Cerebellar cortex (tissue), 1 donor: Measurements from ENCODE around the gene NAP1L5.
A peak's percentile ranks its signal among the peaks of the same experiment; 100 is the strongest.

ENCODE experiments used
- DNase-seq: peaks from one replicate; pipeline ENCODE4 v3.0.0-alpha.2; 2015; ENCODE audit warnings: low spot score

The NAP1L5 gene

DNA sequence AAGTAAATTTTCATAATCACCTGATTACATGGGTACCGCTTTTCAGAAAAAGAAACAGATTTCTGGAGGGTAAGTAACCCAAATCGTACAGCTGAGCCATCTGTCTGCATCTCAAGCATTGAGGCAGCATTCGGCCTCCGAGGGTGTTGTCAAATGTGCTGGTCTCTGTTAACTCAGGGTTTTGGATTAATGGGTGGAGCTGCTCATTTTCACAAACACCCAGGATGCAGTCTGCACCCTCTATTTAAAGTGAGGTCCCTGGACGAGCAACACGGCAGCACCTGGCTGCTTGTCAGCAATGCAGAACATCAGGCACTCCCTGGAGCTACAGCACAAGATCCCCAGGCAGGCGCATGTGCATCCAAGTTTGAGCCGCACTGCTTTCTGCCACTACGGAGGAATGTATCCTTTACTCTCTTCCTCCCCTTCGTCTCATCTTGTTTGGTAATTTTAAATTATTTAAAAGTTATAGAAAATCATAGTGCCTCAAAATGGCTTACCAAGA is 24.7 kb upstream of the NAP1L5 start:
- DNase-seq, result peak; percentile 59

DNA sequence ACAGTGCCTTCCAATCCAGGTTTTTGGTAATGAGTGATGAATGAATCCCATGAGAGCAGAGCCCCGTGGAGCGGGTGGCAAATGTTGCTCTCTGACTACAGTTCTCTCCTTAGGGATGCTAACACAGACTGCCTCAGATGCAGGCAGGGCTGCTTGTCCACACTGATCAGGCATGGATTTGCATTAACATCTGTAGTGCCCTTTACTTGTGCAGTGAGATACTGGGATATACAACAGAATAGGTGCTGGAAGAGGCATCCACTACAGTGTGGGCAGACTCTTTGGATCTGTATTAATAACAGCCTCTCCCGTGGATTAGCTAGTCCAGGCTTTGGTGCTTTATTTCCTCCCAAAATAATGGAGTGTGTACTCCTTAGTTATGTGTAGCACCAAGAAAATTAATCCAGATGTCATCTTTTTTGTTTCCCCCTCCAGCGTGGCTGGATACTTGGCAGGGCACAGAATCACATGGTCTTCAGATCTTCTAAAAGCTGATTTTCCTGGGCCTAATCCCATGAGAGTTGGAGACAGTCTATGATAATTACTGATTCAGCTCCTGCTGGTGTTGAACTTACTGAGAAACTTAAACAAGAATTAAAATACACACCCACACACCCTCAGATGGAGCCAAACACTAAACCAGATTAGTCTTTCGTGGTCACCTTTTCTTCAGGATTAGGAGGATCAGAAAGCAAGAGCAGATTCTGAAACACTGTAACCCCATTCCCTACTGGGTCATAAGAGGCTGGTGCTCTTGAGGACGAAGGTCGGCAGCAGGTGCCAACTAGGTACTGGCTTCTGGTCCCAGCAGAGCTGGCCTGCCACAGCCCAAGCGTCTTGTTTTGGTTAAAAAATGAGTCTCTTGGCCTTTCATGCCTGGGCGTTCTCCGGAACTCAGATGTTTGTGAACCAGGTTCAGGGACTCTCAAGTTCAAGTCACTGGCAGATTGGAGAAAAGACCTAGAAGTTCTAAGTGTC is 23.1 kb upstream of the NAP1L5 start:
- DNase-seq, result peak; percentile 11

DNA sequence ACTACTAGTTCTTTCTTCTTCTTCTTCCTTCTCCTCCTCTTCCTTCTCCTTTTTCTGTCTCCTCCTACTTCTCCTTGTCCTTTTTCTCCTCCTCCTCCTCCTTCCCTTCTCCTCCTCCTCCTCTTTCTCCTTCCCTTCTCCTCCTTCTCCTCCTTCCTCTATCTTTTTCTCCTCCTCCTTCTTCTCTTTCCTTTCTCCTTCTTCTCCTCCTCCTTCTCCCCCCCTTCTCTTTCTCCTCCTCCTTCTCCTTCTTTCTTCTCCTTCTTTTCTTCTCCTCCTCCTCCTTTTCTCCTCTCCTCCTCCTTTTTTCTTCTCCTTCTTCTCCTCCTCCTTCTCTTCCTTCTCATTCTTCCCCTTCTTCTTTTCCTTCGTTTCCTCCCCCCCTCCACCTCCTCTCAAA is 21.8 kb upstream of the NAP1L5 start:
- DNase-seq, result no peak

DNA sequence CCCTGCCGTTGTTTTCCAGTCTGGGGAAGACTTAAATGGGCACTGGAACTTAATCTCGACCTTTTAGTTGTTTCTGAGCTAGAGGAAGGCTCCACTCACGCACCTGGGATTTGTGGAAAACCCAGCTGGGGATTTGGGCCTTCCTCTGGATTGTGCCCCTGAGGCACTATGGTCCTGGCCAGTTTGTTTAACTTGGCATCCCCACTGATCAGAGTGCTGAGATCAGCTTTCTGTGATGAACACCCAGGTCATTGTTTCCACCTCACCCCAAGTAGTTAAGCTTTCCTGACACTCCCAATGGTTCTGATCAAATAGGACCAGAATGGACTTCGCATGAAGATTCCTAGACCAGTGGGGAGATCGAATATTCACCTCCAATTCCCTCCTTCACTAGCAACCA is 20.5 kb upstream of the NAP1L5 start:
- no peak for DNase-seq

DNA sequence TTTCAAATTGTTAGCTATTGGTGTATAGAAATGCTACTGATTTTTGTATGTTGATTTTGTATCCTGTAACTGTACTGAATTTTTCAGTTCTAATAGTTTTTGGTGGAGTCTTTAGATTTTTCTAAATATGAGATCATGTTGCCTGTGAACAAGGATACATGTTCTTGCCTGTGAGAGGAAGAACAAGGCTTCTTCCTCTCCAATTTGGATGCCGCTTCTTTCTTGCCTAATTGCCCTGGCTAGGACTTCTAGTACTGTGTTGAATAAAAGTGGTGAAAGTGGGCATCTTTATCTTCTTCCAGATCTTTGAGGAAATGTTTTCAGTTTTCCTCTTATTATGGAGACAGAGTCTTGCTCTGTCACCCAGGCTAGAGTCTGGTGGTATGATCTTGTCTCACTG is 16.2 kb upstream of the NAP1L5 start:
- peak; percentile 5 for DNase-seq

DNA sequence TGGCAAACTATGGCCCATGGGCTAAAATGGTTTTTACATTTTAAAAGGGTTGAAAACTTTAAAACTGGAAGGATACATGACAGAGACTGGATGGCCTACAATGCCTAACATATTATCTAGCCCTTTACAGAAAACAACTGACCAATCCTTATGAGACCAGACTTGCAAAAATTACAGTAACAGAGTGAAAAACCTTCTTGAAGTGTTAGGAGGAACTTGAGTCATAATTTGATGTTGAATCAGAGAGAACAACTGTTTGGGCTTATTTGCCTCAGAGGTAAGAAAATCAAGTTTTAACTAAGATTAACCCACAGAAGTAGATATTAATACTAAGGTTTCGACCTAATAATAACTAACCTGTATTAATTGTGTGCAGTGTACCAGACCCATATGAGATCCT is 12.4 kb upstream of the NAP1L5 start:
- DNase-seq, result no peak

DNA sequence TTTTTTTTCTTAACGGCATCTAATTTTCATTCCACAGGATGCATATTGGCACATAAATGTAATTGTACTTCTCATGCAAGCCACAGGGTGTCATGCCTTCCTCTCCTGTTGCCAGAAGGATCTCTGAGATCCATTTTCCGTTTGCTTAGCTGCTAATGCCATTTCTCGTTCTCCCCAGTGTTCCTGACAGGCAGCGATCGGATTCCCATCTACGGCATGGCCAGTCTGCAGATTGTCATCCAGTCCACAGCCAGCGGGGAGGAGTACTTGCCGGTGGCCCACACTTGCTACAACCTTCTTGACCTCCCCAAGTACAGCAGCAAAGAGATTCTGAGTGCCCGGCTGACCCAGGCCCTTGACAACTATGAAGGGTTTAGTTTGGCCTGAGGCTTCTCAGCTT is 8.9 kb upstream of the NAP1L5 start:
- DNase-seq, result peak; percentile 90

DNA sequence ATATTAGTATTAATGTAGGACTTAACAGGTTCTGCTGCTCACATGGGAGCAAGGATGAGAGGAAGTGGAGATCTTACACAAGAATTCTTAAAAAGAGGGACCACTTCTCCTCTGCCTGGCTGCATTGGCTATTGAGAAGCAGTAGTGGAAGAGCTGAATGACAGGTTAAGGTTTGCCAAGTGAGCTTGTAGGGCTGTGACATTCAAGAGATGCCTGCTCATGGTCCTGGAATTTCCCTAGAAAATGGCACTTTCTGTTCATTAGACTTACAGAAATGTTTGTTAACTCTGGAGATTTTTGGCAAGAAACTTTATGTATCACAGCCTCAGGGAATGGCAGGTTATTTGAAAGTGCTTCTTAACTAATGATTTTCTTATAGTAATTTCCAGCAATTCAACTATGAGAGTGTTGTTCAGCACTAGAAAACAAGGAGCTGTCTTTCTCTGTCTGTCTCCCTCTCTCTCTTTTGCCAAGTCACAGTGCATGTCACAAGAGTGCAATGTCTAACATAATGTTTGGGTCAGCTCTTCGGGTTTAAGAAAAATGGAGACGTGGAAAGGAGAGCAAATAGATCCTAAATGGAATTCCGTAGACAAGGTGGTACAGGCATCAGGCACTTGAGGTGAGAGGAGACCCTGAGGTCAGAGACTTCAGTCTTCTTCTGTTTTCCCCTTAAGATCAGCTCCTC is 8.3 kb upstream of the NAP1L5 start:
- no peak for DNase-seq

DNA sequence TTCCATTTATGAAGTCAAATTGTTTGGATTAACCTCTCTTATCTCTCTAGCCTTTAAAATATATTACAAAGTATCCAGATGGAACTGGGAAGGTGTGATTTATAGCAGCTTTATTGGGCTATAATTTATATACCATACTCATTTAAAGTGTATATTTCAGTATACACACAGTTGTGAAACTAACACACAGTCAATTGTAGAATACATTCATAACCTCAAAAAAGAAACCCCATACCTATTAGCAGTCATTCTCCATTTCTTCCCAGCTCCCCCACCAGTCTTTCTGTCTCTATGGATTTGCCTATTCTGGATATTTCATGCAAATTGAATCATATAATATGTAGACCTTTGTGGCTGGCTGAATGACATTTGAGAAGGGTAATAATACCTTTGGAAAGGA is 7.6 kb upstream of the NAP1L5 start:
- DNase-seq, result no peak

DNA sequence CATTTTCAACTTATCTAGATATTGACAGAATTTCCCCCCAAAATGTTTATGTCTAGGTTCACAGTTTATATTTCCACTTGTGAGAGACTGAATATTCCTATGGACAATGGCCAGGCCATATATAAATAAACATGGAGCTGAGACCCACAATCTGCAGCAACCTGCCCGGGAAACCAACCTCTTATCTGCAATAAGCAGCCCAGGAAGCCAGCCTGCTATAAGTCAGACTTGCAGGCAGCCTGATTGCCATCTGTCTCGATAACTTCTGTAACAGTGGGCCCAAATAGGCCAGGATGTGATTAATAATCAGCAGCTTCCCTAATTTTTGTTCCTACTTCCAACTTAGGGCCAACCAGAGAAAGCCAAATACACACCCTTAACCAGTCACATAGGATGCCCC is 5.2 kb upstream of the NAP1L5 start:
- no peak for DNase-seq

DNA sequence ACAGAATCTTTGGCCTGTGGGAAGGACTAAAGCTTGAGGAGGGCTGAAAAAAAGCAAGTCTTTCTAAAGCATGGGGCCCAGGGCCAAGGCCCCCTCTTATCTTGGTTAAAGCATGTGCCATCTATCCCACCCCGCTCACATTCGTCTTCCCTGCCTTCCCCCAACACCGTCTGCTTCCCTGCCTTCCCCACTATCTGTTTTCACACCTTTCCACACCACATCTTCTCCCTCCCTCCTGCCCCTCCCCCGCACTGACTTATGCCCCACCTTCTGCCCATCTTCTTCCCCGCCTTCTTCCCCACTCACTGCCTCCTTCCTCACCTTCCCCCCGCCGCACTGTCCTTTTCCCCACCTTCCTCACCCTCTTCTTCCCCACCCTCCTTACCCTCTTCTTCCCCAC is 890 bp upstream of the NAP1L5 start:
- no peak for DNase-seq

DNA sequence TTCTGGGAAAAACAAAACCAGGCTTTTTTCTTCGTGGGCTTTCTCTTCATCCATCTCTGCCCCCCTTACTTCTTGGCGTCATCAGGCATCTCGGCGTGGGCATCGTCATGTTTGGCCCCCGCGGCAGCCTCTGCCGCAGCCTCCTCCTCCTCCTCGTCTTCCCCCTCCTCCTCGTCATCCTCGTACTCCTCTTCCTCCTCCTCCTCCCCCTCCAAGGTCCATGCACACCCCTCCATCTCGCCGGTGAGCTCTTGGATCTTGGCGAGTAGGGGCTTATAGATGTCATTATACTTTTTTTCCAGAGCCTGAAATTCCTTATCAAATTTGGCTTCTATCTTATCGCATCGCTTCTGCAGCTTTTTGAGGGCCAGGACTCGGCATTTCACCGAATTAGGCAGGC is 488 bp downstream of the NAP1L5 start:
- DNase-seq, result peak; percentile 45

DNA sequence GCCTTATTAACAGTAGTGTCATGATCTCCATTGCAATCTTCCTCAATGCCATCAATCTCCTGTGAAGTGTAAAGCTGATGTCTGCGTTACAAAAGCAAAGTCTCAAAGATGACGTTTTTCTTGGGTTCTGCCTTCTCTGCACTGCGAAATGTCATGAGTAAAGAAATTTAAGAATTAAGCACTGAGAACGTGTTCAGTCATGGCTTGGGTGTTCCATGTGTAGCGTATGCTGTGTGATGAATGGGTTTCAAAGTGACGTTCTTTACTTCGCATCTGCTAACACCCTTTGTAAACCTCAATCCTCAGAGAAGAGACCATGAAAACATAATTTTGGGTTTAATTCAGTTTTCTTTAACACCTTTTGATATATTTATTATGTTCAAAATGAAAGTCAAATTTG is 999 bp downstream of the NAP1L5 start:
- DNase-seq, result peak; percentile 39

DNA sequence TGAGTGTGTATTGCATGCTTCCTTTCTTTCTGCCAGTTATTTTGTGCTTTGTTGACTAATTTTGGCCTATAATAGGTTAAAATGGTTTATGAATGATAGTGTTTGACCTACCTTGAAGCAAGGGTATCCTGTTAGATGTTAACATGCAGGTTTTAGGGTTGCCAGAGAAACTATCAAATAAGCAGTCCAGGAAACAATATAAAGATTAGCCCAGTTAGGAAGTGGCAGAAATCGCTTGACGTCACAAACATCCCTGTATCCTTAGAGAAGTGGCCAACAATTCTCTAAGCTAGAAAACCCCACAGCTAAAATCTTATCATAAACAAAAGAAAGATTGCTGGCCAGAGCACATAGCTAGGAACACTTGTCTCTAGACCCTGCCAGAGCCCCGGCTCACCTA is 3.8 kb downstream of the NAP1L5 start:
- DNase-seq, result peak; percentile 46

DNA sequence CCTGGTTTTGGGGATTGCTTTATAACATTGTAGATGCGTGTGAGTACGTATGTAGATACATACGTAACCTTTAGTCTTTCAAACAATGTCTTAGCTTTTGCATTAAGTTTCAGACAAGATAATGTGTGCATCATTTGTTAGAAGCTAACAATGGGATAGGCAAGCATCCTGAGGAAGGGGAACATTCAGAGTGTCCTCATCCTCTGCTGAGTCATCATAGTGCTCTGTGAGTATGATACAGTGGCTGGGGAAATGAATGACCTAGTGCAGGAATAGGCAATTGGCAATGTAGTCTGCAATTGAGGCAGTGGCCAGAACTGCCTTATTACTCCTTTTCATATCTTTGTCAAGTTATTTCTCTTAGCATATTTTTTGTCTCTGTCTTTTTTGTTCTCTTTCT is 7.3 kb downstream of the NAP1L5 start:
- no peak for DNase-seq

DNA sequence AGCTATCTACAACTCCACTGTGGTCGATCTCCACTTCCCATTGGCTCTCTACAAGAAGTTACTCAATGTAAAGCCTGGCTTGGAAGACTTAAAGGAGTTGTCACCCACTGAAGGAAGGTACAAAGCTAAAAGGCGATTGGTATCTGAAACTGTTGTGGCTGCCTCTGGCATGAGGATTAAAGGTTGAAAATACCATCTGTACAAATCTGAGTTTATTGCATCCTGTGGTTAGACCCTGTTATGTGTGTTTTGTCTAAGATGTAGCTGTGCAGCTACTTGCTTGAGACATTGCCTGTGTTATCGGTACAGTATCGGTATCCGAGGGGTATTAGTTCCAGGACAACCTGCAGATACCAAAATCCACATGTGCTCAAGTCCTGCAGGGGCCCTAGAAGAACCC is 16.4 kb downstream of the NAP1L5 start:
- DNase-seq, result no peak

DNA sequence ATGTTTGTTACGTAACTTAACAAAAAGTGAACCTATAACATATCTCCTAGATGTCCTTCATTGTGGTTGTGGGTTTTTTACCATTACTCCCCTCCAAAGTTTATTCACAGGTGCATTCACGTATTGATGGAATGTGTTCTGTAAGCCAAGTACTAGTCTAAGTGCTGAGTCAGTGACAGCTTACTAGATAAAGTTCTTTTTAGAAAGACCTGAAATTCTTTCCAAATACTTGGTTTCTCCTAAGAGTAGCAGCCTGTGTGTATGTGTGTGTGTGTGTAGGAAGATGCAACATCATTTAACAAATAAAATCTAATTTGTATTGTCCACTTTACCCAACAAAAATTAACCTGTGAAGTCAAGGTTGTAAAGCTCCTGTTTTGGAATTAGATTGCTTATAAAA is 22.1 kb downstream of the NAP1L5 start:
- DNase-seq, result no peak

DNA sequence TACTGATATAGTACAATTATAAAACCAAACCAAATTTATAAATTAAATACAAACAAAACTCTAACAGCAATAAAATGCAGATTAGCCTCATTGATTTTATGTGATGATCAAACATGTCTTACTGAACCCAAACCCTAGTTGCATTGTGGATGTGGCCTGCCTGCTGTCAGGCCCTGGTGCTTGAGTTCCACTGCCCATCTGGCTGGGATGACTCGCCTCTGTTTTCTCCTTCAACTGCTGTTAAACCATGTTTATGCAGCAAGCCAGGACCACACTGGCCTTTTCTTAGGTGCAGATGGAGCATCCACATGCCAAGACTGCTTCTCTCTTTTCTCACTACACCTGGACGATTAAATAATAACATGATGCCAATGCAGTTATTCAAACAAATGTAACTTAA is 22.6 kb downstream of the NAP1L5 start:
- peak; percentile 23 for DNase-seq

DNA sequence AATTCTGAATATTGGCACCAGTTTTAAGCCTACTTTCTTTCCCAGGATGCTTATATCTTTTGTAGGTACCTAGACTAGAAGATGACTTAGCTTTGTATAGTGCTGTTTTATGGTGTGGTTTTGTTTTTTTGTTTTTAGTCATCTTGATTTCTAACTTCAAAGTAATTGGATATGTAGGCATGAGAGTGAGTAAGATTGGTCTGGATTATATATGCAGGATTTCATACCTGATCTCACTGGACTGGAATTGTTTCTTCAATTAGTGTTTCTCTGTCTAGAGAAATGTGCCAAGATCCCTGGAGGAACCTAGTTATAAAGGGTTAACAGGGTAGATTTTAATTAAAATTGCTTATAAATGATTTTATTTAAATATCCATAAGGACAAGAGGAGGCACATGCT is 23.1 kb downstream of the NAP1L5 start:
- no peak for DNase-seq

DNA sequence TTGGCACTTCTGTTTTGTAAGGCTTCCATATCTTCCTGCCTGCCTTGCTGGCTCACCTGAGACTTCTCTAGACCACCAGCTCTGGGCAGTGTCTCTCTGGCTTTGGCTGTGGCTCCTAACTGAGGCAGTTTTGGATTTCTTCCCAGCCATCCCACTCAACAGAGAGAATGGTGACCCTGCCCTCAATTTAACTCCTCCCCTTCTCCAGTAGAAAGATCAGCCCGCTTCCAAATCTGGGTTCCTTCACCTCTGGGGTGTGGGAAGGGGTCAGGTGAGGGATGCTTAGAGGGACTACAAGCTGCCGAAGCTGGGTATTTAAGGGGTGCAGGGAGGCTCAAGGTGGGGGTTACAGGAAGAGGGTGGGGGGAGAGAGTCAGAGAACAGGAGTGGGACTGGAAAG is 23.7 kb downstream of the NAP1L5 start:
- DNase-seq, result no peak

DNA sequence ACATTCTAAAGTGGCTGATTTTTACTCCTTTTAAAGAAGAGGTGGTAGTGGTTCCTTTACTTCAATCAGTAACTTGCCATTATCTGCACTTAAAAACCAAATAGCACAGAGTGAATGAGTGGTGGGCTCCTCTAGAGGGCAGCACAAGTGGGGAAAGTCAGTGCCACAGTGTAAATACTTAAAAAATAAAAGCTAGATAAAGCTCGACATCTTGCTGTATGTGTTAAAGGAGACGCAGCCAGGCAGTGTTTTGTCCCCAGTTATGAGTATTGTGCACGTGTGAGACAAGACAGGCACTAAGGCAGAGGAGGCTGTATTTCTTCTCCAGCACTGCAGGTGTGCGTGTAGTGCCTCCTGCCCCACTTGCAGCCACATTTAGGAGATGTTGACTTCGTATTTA is 24.6 kb downstream of the NAP1L5 start:
- DNase-seq, result peak; percentile 63

DNA sequence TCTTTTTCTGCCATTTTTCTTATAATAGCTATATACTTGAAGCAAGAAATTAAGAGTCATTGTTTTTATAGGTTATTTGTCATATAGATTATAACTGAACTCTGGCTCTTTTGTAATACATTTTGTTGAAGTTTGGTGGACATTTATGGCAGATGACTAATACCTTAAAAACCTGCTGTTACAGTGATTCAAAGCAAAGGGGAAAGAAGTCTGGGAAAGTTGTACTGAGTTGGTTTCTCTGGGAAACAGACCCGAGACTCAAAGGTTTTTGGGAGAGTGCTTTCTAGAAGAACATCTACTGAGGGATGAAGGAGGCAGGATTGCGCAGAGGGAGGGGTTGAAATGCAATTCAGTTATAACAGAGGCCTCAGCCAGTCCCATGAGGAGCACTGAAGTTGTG is 35.9 kb downstream of the NAP1L5 start:
- DNase-seq, result no peak
